Renal pelvis (tissue), 4 donors: ENCODE measurements around the gene BTBD2. TPM values are rescaled to one million over a fixed set of nuclear protein-coding genes. Genes with fewer than 3 reads are reported as not detected.

ENCODE experiments used
- DNase-seq: peaks from one replicate; pipeline ENCODE4 v3.0.0-alpha.2; 2013
- polyA plus RNA-seq, 3 donors: library from polyadenylated mRNA; unstranded; fragments of 120-200 nt; gene quantifications; one replicate each; pipeline ENCODE4 v1.2.1, GENCODE V29; 2013; ENCODE audit not compliant: insufficient read length in 3 of 3

Gene BTBD2
- polyA plus RNA-seq, 3 donors, result 114 to 138 (median 114) TPM

- DNase-seq, result no peak
Measured at GRCh38 chr19:2018752-2019151, 3.2 kb upstream of the BTBD2 start.

GRCh38 chr19:2016041-2016807, 710 bp upstream of the BTBD2 start:
- DNase-seq, result peak; percentile 67

- no peak for DNase-seq
Measured at GRCh38 chr19:2014731-2015607, 545 bp downstream of the BTBD2 start.

GRCh38 chr19:2014131-2014571, 1.4 kb downstream of the BTBD2 start:
- no peak for DNase-seq

- no peak for DNase-seq
Measured at GRCh38 chr19:2013683-2013961, 1.9 kb downstream of the BTBD2 start.

- no peak for DNase-seq
Measured at GRCh38 chr19:2012941-2013682, 2.4 kb downstream of the BTBD2 start.

- no peak for DNase-seq
Measured at GRCh38 chr19:2011169-2011568, 4.3 kb downstream of the BTBD2 start.

GRCh38 chr19:2010135-2010668, 5.3 kb downstream of the BTBD2 start:
- no peak for DNase-seq

- DNase-seq, result no peak
Measured at GRCh38 chr19:2003874-2004273, 11.6 kb downstream of the BTBD2 start.

GRCh38 chr19:1999856-2000515, 15.5 kb downstream of the BTBD2 start:
- no peak for DNase-seq

- DNase-seq, result no peak
Measured at GRCh38 chr19:1998712-1999708, 16.5 kb downstream of the BTBD2 start.

GRCh38 chr19:1997353-1998233, 17.9 kb downstream of the BTBD2 start:
- no peak for DNase-seq

GRCh38 chr19:1992759-1993260, 22.7 kb downstream of the BTBD2 start:
- no peak for DNase-seq

GRCh38 chr19:1991018-1991913, 24.2 kb downstream of the BTBD2 start:
- DNase-seq, result no peak

GRCh38 chr19:1990230-1991017, 25.1 kb downstream of the BTBD2 start:
- DNase-seq, result no peak

GRCh38 chr19:1989513-1990229, 25.8 kb downstream of the BTBD2 start:
- DNase-seq, result no peak
